Measurements from ENCODE around the gene ANGPTL7.

ANGPTL7 gene

GRCh38 chr1:11147197-11147770, 41.9 kb upstream of the ANGPTL7 start:
- H3K27ac ChIP-seq, result no peak overlapping the region
- no peak for TF ChIP-seq ZFX (IDR thresholded peaks at IDR 0.05)
- no peak for TF ChIP-seq CTCF (conservative IDR thresholded peaks at IDR 0.05)

- no peak overlapping the region for H3K27ac ChIP-seq
- TF ChIP-seq CTCF (conservative IDR thresholded peaks at IDR 0.05) (no peak), ZFX (IDR thresholded peaks at IDR 0.05) (no peak)
Observed at GRCh38 chr1:11150326-11150725, 38.8 kb upstream of the ANGPTL7 start.

- TF ChIP-seq ZFX (IDR thresholded peaks at IDR 0.05), result no peak
- no peak for TF ChIP-seq CTCF (conservative IDR thresholded peaks at IDR 0.05)
- no peak overlapping the region; the same call in 1 of the 2 replicates for H3K27ac ChIP-seq
Observed at GRCh38 chr1:11151114-11151513, 38.0 kb upstream of the ANGPTL7 start.

GRCh38 chr1:11151826-11152612, 37.1 kb upstream of the ANGPTL7 start:
- H3K27ac ChIP-seq, result peak overlapping the region; percentile 39
- TF ChIP-seq CTCF (conservative IDR thresholded peaks at IDR 0.05), result no peak
- TF ChIP-seq ZFX (IDR thresholded peaks at IDR 0.05), result no peak

GRCh38 chr1:11152755-11153154, 36.4 kb upstream of the ANGPTL7 start:
- TF ChIP-seq CTCF (conservative IDR thresholded peaks at IDR 0.05) (no peak), ZFX (IDR thresholded peaks at IDR 0.05) (no peak)
- peak overlapping the region; percentile 39 for H3K27ac ChIP-seq

GRCh38 chr1:11153184-11153583, 36.0 kb upstream of the ANGPTL7 start:
- no peak overlapping the region for H3K27ac ChIP-seq
- no peak for TF ChIP-seq ZFX (IDR thresholded peaks at IDR 0.05)
- no peak for TF ChIP-seq CTCF (conservative IDR thresholded peaks at IDR 0.05)

GRCh38 chr1:11156441-11156840, 32.7 kb upstream of the ANGPTL7 start:
- TF ChIP-seq CTCF (conservative IDR thresholded peaks at IDR 0.05), result no peak
- TF ChIP-seq ZFX (IDR thresholded peaks at IDR 0.05), result no peak
- H3K27ac ChIP-seq, result no peak overlapping the region

Data from C4-2B (cell line).